SU-DHL-6 (cell line): ENCODE measurements around the gene EDNRA.

ENCODE experiments used
- H2AFZ ChIP-seq: fragments of 200-600 bp; sonication (generic); 2 replicates; pipeline ENCODE4 v1.6.1; 2014; ENCODE audit warnings: low read depth, mild to moderate bottlenecking, moderate library complexity, mixed read lengths, antibody characterized with exemption, low read length; ENCODE audit not compliant: severe bottlenecking
- H3F3A ChIP-seq: fragments of 200-600 bp; shearing (Covaris generic); 2 replicates; pipeline ENCODE4 v1.6.0; 2016; ENCODE audit warnings: antibody characterized with exemption, mild to moderate bottlenecking; ENCODE audit not compliant: insufficient read depth
- H3K27ac ChIP-seq: fragments of 200-600 bp; sonication (generic); 2 replicates; pipeline ENCODE4 v1.5.1; 2016; ENCODE audit warnings: low read depth, mild to moderate bottlenecking, low read length, moderate library complexity, mixed read lengths
- H3K27me3 ChIP-seq: fragments of 200-600 bp; sonication (generic), shearing (Covaris generic); 2 replicates; pipeline ENCODE4 v1.6.0; 2014; ENCODE audit warnings: mild to moderate bottlenecking, low read length
- H3K36me3 ChIP-seq: fragments of 200-600 bp; sonication (generic); 2 replicates; pipeline ENCODE4 v1.6.1; 2014; ENCODE audit warnings: mild to moderate bottlenecking, low read length, mixed read lengths
- H3K4me2 ChIP-seq: fragments of 300-600, 200-600 bp; shearing (Covaris generic), sonication (generic); 2 replicates; pipeline ENCODE4 v1.6.0; 2014; ENCODE audit warnings: low read length, low read depth, mild to moderate bottlenecking; ENCODE audit not compliant: poor library complexity, severe bottlenecking
- H3K4me3 ChIP-seq: fragments of 200-600 bp; sonication (generic); 2 replicates; pipeline ENCODE4 v1.5.1; 2014; ENCODE audit warnings: antibody characterized with exemption, low read length, mild to moderate bottlenecking, mixed read lengths; ENCODE audit not compliant: insufficient read depth, poor library complexity, severe bottlenecking
- H3K79me2 ChIP-seq: fragments of 200-600 bp; sonication (generic); 2 replicates; pipeline ENCODE4 v1.6.1; 2014; ENCODE audit warnings: mild to moderate bottlenecking, low read length, moderate library complexity; ENCODE audit not compliant: insufficient read depth
- H3K9ac ChIP-seq: fragments of 200-600 bp; sonication (generic); 2 replicates; pipeline ENCODE4 v1.7.0; 2014; ENCODE audit warnings: mild to moderate bottlenecking, low read length
- H3K9me2 ChIP-seq: fragments of 200-600 bp; sonication (generic); replicated peaks from 2 replicates; pipeline ENCODE4 v1.6.1; 2014; ENCODE audit warnings: low read length; ENCODE audit not compliant: insufficient read depth
- H3K9me3 ChIP-seq: fragments of 200-600 bp; sonication (generic); 2 replicates; pipeline ENCODE4 v1.6.1; 2014; ENCODE audit warnings: low read length, mixed read lengths; ENCODE audit not compliant: insufficient read depth
- H4K20me1 ChIP-seq: fragments of 200-600 bp; sonication (generic); 2 replicates; pipeline ENCODE4 v1.6.1; 2014; ENCODE audit warnings: low read depth, mild to moderate bottlenecking, antibody characterized with exemption, low read length, moderate library complexity, mixed read lengths
- EZH2phosphoT487 ChIP-seq: fragments of 200-600 bp; sonication (generic), shearing (Covaris generic); conservative IDR thresholded peaks from 2 replicates; pipeline ENCODE4 v1.6.1; 2018; ENCODE audit warnings: mild to moderate bottlenecking, antibody characterized with exemption, low read length, moderate library complexity, mixed read lengths
- TF ChIP-seq, protein P1 (sequence below): fragments of 200-600 bp; sonication (generic); IDR thresholded peaks from one replicate; pipeline ENCODE4 v1.5.1; 2017; ENCODE audit warnings: antibody characterized with exemption, mild to moderate bottlenecking, low read length, moderate library complexity; ENCODE audit not compliant: insufficient read depth, poor library complexity, severe bottlenecking

Gene EDNRA

DNA sequence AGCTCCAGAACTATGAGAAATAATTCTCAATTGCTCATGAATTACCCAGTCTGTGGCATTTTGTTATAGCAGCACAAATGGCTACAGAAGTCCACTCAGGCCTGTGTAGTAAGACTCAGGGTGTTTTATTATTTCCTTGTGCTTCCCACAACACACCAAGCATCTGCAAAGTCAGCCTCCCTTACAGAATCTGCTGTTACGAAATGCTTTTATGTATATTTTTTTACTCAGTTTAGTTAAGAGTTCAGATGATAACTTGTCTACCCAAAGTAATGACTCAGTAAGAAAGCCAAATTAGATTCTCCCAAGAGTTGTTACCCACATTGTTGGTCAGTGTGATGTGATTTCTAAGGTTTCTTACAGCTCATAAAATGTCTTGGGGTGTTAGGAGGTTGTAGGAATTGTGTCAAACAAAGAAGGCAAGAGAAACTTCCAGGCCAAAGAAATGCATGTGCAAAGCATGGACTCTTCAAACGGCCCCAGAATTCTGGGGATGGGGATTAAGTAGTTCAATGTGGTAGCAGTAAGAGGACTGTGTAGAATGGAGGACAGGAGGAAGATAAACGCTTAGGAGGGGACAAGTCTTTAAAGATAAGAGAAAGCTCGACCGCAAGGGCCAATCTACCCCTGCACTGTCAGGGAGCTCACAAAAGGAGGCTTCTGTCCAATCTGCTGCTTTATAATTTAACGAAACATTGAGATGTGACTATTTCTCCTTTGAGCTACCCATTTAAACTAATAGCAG lies 100.9 kb downstream of the EDNRA start:
- Histone ChIP-seq H4K20me1 (no peaks in the 10 kb centered on the region), H3K27me3 (no peaks in the 10 kb centered on the region), H3K9me2 (no peaks in the 10 kb centered on the region), H3K4me3 (no peak overlapping the region), H3K36me3 (no peaks in the 10 kb centered on the region), H3K9me3 (no peaks in the 10 kb centered on the region), H3K9ac (no peak overlapping the region), H3F3A (no peaks in the 10 kb centered on the region), H3K27ac (no peak overlapping the region), H2AFZ (no peak overlapping the region), H3K4me2 (no peak overlapping the region), H3K79me2 (no peaks in the 10 kb centered on the region)
- TF ChIP-seq EZH2phosphoT487 = no peak
- TF ChIP-seq, protein P1, sequence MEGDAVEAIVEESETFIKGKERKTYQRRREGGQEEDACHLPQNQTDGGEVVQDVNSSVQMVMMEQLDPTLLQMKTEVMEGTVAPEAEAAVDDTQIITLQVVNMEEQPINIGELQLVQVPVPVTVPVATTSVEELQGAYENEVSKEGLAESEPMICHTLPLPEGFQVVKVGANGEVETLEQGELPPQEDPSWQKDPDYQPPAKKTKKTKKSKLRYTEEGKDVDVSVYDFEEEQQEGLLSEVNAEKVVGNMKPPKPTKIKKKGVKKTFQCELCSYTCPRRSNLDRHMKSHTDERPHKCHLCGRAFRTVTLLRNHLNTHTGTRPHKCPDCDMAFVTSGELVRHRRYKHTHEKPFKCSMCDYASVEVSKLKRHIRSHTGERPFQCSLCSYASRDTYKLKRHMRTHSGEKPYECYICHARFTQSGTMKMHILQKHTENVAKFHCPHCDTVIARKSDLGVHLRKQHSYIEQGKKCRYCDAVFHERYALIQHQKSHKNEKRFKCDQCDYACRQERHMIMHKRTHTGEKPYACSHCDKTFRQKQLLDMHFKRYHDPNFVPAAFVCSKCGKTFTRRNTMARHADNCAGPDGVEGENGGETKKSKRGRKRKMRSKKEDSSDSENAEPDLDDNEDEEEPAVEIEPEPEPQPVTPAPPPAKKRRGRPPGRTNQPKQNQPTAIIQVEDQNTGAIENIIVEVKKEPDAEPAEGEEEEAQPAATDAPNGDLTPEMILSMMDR = no peak

DNA sequence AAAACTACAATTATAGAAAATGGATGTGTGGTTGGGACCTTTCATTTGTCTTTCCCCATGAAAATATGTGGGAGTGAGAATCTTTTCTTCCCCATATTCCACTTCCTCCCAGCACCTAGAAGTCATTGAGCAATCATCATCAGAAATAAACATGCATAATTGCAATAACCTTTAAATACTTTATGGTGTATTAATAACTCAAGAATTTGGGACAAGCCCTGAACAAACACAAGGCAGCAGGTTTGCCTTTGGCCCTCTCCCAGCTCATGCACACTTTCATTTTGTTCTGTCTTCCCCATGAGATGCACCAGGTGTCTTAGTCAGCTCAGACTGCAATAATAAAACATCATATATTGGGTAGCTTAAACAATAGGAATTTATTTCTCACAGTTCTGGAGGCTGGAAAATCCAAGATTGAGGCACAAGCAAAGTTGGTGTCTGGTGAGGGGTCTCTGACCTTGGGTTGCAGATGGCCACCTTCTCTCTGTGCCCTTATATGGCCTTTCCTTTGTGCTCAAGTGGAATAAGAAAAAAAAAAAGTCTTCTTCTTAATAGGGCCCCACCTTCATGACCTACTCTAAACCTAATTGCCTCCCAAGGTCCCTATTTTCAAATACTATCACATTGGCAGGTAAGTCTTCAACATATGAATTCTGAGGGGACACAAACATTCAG lies 101.6 kb downstream of the EDNRA start:
- no peak overlapping the region for H3K27ac ChIP-seq
- no peaks in the 10 kb centered on the region for H3K36me3 ChIP-seq
- no peaks in the 10 kb centered on the region for H3K27me3 ChIP-seq
- H4K20me1 ChIP-seq = no peaks in the 10 kb centered on the region
- TF ChIP-seq, protein P1 = no peak
- TF ChIP-seq EZH2phosphoT487 = no peak
- H2AFZ ChIP-seq = no peak overlapping the region
- no peaks in the 10 kb centered on the region for H3F3A ChIP-seq
- H3K9ac ChIP-seq = no peak overlapping the region
- H3K9me3 ChIP-seq = no peaks in the 10 kb centered on the region
- H3K4me3 ChIP-seq = no peak overlapping the region
- H3K9me2 ChIP-seq = no peaks in the 10 kb centered on the region
- H3K4me2 ChIP-seq = no peak overlapping the region
- no peaks in the 10 kb centered on the region for H3K79me2 ChIP-seq

DNA sequence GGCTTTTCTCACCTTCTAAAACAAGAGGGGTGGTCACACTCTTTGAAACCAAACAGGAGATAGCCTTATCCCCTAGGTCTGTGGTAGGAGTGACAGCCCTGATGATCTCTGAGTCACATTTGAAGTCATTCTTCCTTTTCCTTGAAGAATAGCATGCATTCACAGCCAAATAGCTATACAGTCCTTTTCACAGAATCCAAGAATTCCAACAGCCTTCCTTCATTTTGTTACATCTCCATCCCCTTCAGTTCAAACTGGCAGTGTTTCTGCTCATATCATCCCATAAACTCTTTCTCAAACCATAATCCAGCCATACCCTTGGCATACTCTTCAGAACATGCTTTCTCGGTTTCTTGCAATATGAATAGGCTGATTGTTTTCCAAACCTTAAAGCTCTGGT lies 103.0 kb downstream of the EDNRA start:
- TF ChIP-seq EZH2phosphoT487 = no peak
- H4K20me1 ChIP-seq = no peaks in the 10 kb centered on the region
- no peaks in the 10 kb centered on the region for H3F3A ChIP-seq
- H3K4me3 ChIP-seq = no peak overlapping the region
- H3K36me3 ChIP-seq = no peaks in the 10 kb centered on the region
- H3K9me2 ChIP-seq = no peaks in the 10 kb centered on the region
- no peaks in the 10 kb centered on the region for H3K9me3 ChIP-seq
- no peaks in the 10 kb centered on the region for H3K27me3 ChIP-seq
- no peak overlapping the region for H3K9ac ChIP-seq
- H3K79me2 ChIP-seq = no peaks in the 10 kb centered on the region
- H3K27ac ChIP-seq = no peak overlapping the region
- no peak overlapping the region for H2AFZ ChIP-seq
- H3K4me2 ChIP-seq = no peak overlapping the region

DNA sequence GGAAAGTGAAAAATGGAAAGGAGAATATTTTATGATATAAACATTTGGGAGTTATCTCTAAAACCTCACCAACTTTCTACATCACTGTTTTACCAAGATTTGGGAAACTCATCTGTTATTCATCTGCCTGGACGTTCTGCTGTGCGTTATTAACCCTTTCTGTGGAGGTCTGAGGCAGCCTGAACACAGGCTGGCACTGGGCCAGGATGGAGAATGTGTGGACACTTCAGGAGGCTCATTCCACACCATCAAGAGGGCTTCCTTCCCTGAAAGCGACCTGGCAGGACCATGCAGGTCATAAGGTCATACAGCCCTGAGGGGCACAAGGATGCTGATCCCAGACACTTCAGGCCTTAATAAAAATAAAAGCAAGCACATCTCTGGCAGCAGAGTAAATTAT lies 105.1 kb downstream of the EDNRA start:
- Histone ChIP-seq H3K4me3 (no peak overlapping the region), H3F3A (no peaks in the 10 kb centered on the region), H3K36me3 (no peaks in the 10 kb centered on the region), H3K27me3 (no peaks in the 10 kb centered on the region), H3K9ac (no peak overlapping the region), H2AFZ (no peak overlapping the region), H3K4me2 (no peak overlapping the region), H3K9me2 (no peaks in the 10 kb centered on the region), H4K20me1 (no peaks in the 10 kb centered on the region), H3K27ac (no peak overlapping the region), H3K9me3 (no peaks in the 10 kb centered on the region), H3K79me2 (no peaks in the 10 kb centered on the region)
- TF ChIP-seq EZH2phosphoT487 = no peak
- TF ChIP-seq, protein P1 = no peak
